ENCODE results near the gene TRHDE. TPM values are rescaled to one million over a fixed set of nuclear protein-coding genes. Genes with fewer than 3 reads are reported as not detected.

Gene TRHDE
- total RNA-seq, 1 experiment from 2014 or later = 1.9 TPM

- Histone ChIP-seq H3K4me3 (ENCODE audit: low read depth in 2 of 2, low read length in 2 of 2) (peak overlapping the region; percentile 49 to 52; a peak in 3 of 4 replicates), H3K27ac (ENCODE audit: low read length) (no peak overlapping the region), H3K4me1 (ENCODE audit: control insufficient read depth, insufficient read depth, low read length) (peaks cover 10% of the 10 kb centered on the region), H3K27me3 (ENCODE audit: control insufficient read depth, insufficient read depth, low read length) (peaks cover 48% of the 10 kb centered on the region), H3K36me3 (ENCODE audit: control insufficient read depth, insufficient read depth, low read length) (no peaks in the 10 kb centered on the region), H3K9me3 (ENCODE audit: control insufficient read depth, insufficient read depth, low read depth, low read length) (no peaks in the 10 kb centered on the region)
- BruUV-seq (replicated peaks) = no TSS peak
- ATAC-seq (no peak), DNase-seq (ENCODE audit: low read depth, low spot score) (no peak)
- POLR2A ChIA-PET = no interaction called here
- in situ Hi-C loops (cut with HindIII; ENCODE audit: low pct_unique_long_range_greater_than_20kb, low sequenced_read_pairs) = no loop called here
- CTCF ChIA-PET = no interaction called here
- intact Hi-C loops (cut with micrococcal nuclease; ENCODE audit: unreplicated experiment) = no loop called here
- TF ChIP-seq TCF7L2 (IDR thresholded peaks at IDR 0.05; ENCODE audit: low read depth, low read length) = no peak
- TF ChIP-seq SIN3A (IDR thresholded peaks at IDR 0.05; ENCODE audit: borderline replicate concordance, insufficient read depth, low read depth, low read length) = no peak
- no peak for TF ChIP-seq REST (IDR thresholded peaks at IDR 0.05; ENCODE audit: insufficient read depth in 1 of 2, low read depth in 2 of 2, low read length in 1 of 2)
- TF ChIP-seq POLR2AphosphoS5 (IDR thresholded peaks at IDR 0.05; ENCODE audit: low read depth, low read length) = no peak
- TF ChIP-seq CTCF (IDR thresholded peaks at IDR 0.05) = no peak
Observed at GRCh38 chr12:72270961-72271360, 1.2 kb upstream of the TRHDE start.

GRCh38 chr12:72271451-72272090, 599 bp upstream of the TRHDE start:
- intact Hi-C loops (cut with micrococcal nuclease; ENCODE audit: unreplicated experiment) = no loop called here
- ATAC-seq = peak; percentile 71
- in situ Hi-C loops (cut with HindIII; ENCODE audit: low pct_unique_long_range_greater_than_20kb, low sequenced_read_pairs) = no loop called here
- CTCF ChIA-PET = no interaction called here
- peaks cover 52% of the 10 kb centered on the region for H3K27me3 ChIP-seq (ENCODE audit: control insufficient read depth, insufficient read depth, low read length)
- H3K4me3 ChIP-seq (ENCODE audit: low read depth in 2 of 2, low read length in 2 of 2) = peak overlapping the region; percentile 49 to 52
- H3K36me3 ChIP-seq (ENCODE audit: control insufficient read depth, insufficient read depth, low read length) = no peaks in the 10 kb centered on the region
- no peaks in the 10 kb centered on the region for H3K9me3 ChIP-seq (ENCODE audit: control insufficient read depth, insufficient read depth, low read depth, low read length)
- BruUV-seq (replicated peaks) = no TSS peak
- no peak overlapping the region for H3K27ac ChIP-seq (ENCODE audit: low read length)
- POLR2A ChIA-PET = no interaction called here
- TF ChIP-seq CTCF (IDR thresholded peaks at IDR 0.05) (no peak), POLR2AphosphoS5 (IDR thresholded peaks at IDR 0.05; ENCODE audit: low read depth, low read length) (no peak), TCF7L2 (IDR thresholded peaks at IDR 0.05; ENCODE audit: low read depth, low read length) (no peak), SIN3A (IDR thresholded peaks at IDR 0.05; ENCODE audit: borderline replicate concordance, insufficient read depth, low read depth, low read length) (no peak), REST (IDR thresholded peaks at IDR 0.05; ENCODE audit: insufficient read depth in 1 of 2, low read depth in 2 of 2, low read length in 1 of 2) (no peak)
- peaks cover 10% of the 10 kb centered on the region for H3K4me1 ChIP-seq (ENCODE audit: control insufficient read depth, insufficient read depth, low read length)
- no peak for DNase-seq (ENCODE audit: low read depth, low spot score)

Data from Panc1 (cell line).